ENCODE data around the gene ZSCAN5B. TPM values are rescaled to one million over a fixed set of nuclear protein-coding genes. Genes with fewer than 3 reads are reported as not detected.

ZSCAN5B gene
- total RNA-seq, 1 experiment from 2014 or later, result not detected

GRCh38 chr19:56158170-56158757 lies 39.3 kb downstream of the ZSCAN5B start:
- H3K56ac ChIP-seq (ENCODE audit: insufficient read length, low read depth, low read length), result no peak overlapping the region
- no peak overlapping the region for H3K4me2 ChIP-seq (ENCODE audit: insufficient read depth, insufficient read length, low read length)
- H3K4me3 Mint-ChIP-seq, result no peak overlapping the region
- H3K4me1 Mint-ChIP-seq, result peaks cover 8 to 9% of the 10 kb centered on the region in 2 experiments
- H3T11ph ChIP-seq (ENCODE audit: low read length), result no peak overlapping the region
- no peaks in the 10 kb centered on the region for H3K79me1 ChIP-seq (ENCODE audit: insufficient read depth, low read depth, low read length, poor library complexity, severe bottlenecking)
- H2AK5ac ChIP-seq (ENCODE audit: insufficient read length, low read length), result no peak overlapping the region
- H4K20me1 ChIP-seq (ENCODE audit: control insufficient read depth, insufficient read depth, insufficient read length), result no peaks in the 10 kb centered on the region
- H3K18ac ChIP-seq (ENCODE audit: insufficient read length, low read depth, low read length), result no peak overlapping the region
- no peak overlapping the region for H3K27ac ChIP-seq (ENCODE audit: insufficient read length, low read depth, low read length)
- no peak overlapping the region for H2BK15ac ChIP-seq (ENCODE audit: low read depth, low read length)
- H2BK120ac ChIP-seq (ENCODE audit: low read depth, low read length, poor library complexity, severe bottlenecking), result no peak overlapping the region
- TF ChIP-seq, protein P1, sequence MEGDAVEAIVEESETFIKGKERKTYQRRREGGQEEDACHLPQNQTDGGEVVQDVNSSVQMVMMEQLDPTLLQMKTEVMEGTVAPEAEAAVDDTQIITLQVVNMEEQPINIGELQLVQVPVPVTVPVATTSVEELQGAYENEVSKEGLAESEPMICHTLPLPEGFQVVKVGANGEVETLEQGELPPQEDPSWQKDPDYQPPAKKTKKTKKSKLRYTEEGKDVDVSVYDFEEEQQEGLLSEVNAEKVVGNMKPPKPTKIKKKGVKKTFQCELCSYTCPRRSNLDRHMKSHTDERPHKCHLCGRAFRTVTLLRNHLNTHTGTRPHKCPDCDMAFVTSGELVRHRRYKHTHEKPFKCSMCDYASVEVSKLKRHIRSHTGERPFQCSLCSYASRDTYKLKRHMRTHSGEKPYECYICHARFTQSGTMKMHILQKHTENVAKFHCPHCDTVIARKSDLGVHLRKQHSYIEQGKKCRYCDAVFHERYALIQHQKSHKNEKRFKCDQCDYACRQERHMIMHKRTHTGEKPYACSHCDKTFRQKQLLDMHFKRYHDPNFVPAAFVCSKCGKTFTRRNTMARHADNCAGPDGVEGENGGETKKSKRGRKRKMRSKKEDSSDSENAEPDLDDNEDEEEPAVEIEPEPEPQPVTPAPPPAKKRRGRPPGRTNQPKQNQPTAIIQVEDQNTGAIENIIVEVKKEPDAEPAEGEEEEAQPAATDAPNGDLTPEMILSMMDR (conservative IDR thresholded peaks at IDR 0.05), result no peak
- H2BK20ac ChIP-seq (ENCODE audit: low read depth, low read length, poor library complexity, severe bottlenecking), result no peak overlapping the region
- no peaks in the 10 kb centered on the region for H3K79me2 ChIP-seq (ENCODE audit: insufficient read depth, low read length)
- H3K27ac Mint-ChIP-seq, result no peak overlapping the region
- H3K4ac ChIP-seq (ENCODE audit: low read depth, low read length), result no peak overlapping the region
- H2BK5ac ChIP-seq (ENCODE audit: insufficient read length, low read length), result no peak overlapping the region
- no peak overlapping the region for H4K91ac ChIP-seq (ENCODE audit: insufficient read length, low read depth, low read length)
- H3K9me3 ChIP-seq (ENCODE audit: control insufficient read depth, low read depth, low read length), result no peaks in the 10 kb centered on the region
- no peaks in the 10 kb centered on the region for H3K23me2 ChIP-seq (ENCODE audit: insufficient read length, low read depth, low read length, poor library complexity, severe bottlenecking)
- peaks cover 21 to 28% (median 27%) of the 10 kb centered on the region in 3 experiments for H3K36me3 Mint-ChIP-seq (ENCODE audit: insufficient read depth in 1 of 3, low read depth in 3 of 3)
- WGBS (ENCODE audit: extremely low coverage, insufficient read length, low lambda C conversion rate), result no CpG with 5 or more reads among the region's 16 CpGs
- H3K14ac ChIP-seq (ENCODE audit: insufficient read depth, low read length), result no peak overlapping the region
- no peak for DNase-seq
- peaks cover under 1% of the 10 kb centered on the region; the same call in 1 of the 2 replicates for H3K4me1 ChIP-seq (ENCODE audit: insufficient read depth, low read length)
- no peak overlapping the region for H4K8ac ChIP-seq (replicated peaks; ENCODE audit: insufficient read length, low read depth, low read length)
- no peaks in the 10 kb centered on the region; a peak in 2 of 5 replicates for H3K9me3 Mint-ChIP-seq
- no peaks in the 10 kb centered on the region for H3K27me3 ChIP-seq (ENCODE audit: insufficient read depth, low read length)
- H3K23ac ChIP-seq (ENCODE audit: insufficient read length, low read depth, low read length), result no peak overlapping the region
- H4K5ac ChIP-seq (ENCODE audit: insufficient read length, low read depth, low read length), result no peak overlapping the region
- H2AFZ ChIP-seq (ENCODE audit: low read length), result no peak overlapping the region
- H3K27me3 Mint-ChIP-seq (ENCODE audit: low read depth), result no peaks in the 10 kb centered on the region
- H3K9ac ChIP-seq (ENCODE audit: extremely low read depth, insufficient read length, low read length), result no peak overlapping the region
- H2BK12ac ChIP-seq (ENCODE audit: insufficient read length, low read depth, low read length), result no peak overlapping the region

Measured in H9 (cell line).